Caco-2 (cell line): ENCODE data around the gene LMO7. TPM values are rescaled to one million over a fixed set of nuclear protein-coding genes. Genes with fewer than 3 reads are reported as not detected.

Experiments
- BruUV-seq: library from RNA; stranded (reverse); fragments of 400-500 nt; replicated peaks from 2 replicates; lab custom pipeline; 2021; lab: Mats Ljungman, UMichigan
- CTCF ChIA-PET: fragments of 300-600 bp; sonication (Branson Sonifier 250); formaldehyde crosslinking; loops from one replicate; lab custom pipeline; 2022; ENCODE audit warnings: antibody characterized with exemption; lab: Charles Lee
- POLR2A ChIA-PET: fragments of 300-600 bp; sonication (Branson Sonifier 250); formaldehyde crosslinking; loops from one replicate; lab custom pipeline; 2022; ENCODE audit warnings: antibody characterized with exemption; lab: Charles Lee
- DNase-seq, 2 experiments: peaks; one replicate each; pipeline versions ENCODE4 v3.0.0 to v3.0.0-alpha.2; 2020 to 2022
- H3K27me3 ChIP-seq: replicated peaks from 2 replicates; pipeline ENCODE4 v1.6.0; 2011; ENCODE audit warnings: low read length; ENCODE audit not compliant: control insufficient read depth, insufficient read depth
- H3K36me3 ChIP-seq: 2 replicates; pipeline ENCODE4 v1.5.1; 2011; ENCODE audit warnings: low read length; ENCODE audit not compliant: control insufficient read depth, insufficient read depth
- H3K4me1 ChIP-seq: fragments of 250-450 bp; sonication (Bioruptor Pico); 2 replicates; pipeline ENCODE4 v1.5.1; 2020; ENCODE audit warnings: mild to moderate bottlenecking
- H3K4me3 ChIP-seq: 2 replicates; pipeline ENCODE4 v1.5.1; 2011; ENCODE audit warnings: low read depth, mild to moderate bottlenecking, control low read depth, low read length
- H3K9me3 ChIP-seq: fragments of 250-450 bp; sonication (Bioruptor Pico); 2 replicates; pipeline ENCODE4 v1.5.1; 2020; ENCODE audit warnings: mild to moderate bottlenecking, moderate library complexity
- H3K27ac Mint-ChIP-seq: one replicate; pipeline ENCODE4 v1.8.0; 2022; ENCODE audit warnings: mixed read lengths; ENCODE audit not compliant: unreplicated experiment
- H3K27me3 Mint-ChIP-seq: one replicate; pipeline ENCODE4 v1.8.0; 2022; ENCODE audit warnings: mixed read lengths; ENCODE audit not compliant: insufficient read depth, unreplicated experiment
- H3K36me3 Mint-ChIP-seq: one replicate; pipeline ENCODE4 v1.8.0; 2022; ENCODE audit warnings: mild to moderate bottlenecking, mixed read lengths; ENCODE audit not compliant: insufficient read depth, unreplicated experiment
- H3K4me1 Mint-ChIP-seq: one replicate; pipeline ENCODE4 v1.8.0; 2022; ENCODE audit warnings: low read depth, mixed read lengths; ENCODE audit not compliant: unreplicated experiment
- H3K4me3 Mint-ChIP-seq: one replicate; pipeline ENCODE4 v1.8.0; 2022; ENCODE audit warnings: mild to moderate bottlenecking, moderate library complexity, mixed read lengths; ENCODE audit not compliant: unreplicated experiment
- H3K9me3 Mint-ChIP-seq: one replicate; pipeline ENCODE4 v1.8.0; 2022; ENCODE audit warnings: mixed read lengths; ENCODE audit not compliant: unreplicated experiment
- intact Hi-C: fragments of 100-400 bp; cut with micrococcal nuclease; formaldehyde crosslinking; loops from one replicate; pipeline ENCODE4 v1.10.0; 2022; ENCODE audit not compliant: unreplicated experiment
- total RNA-seq: library from RNA; stranded (reverse); gene quantifications from 2 replicates; pipeline ENCODE4 v1.2.3, GENCODE V29; 2022
- TF ChIP-seq, protein P1 (sequence below), 2 experiments: fragments of 200-600 bp in 1 of 2; IDR thresholded peaks; 1 replicate in 1 of 2; 2 replicates in 1 of 2; pipeline versions ENCODE4 v1.5.1 to v1.8.0; 2011 to 2022; ENCODE audit warnings: antibody characterized with exemption in 1 of 2, control low read depth in 1 of 2, inconsistent platforms in 1 of 2, low read depth in 1 of 2, low read length in 1 of 2, mild to moderate bottlenecking in 1 of 2, moderate library complexity in 1 of 2; ENCODE audit not compliant: insufficient read depth in 1 of 2, severe bottlenecking in 1 of 2, unreplicated experiment in 1 of 2

The LMO7 gene
- total RNA-seq, 1 experiment from 2014 or later, result 209 TPM

DNA sequence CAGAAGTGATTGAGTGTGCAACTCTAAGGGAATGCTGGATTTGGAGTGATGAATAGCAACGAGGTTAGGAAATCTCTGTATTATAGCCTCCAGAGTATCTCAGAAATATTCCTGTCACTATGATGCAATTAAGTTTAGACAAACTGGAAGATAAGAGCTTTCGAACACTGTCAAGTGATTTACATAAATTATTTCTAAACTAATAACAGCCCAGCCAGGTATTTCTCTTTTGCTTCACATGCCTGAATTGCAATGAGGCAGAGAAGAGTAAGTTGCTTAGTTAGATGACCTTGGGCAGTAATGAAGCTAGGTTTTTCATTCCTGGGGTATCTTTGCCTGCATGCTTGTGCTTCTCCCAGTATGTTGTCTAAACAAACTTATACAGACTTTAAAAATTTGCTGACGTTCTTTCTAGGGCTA is 134.5 kb downstream of the LMO7 start:
- Mint-ChIP-seq H3K4me3 (peak overlapping the region; percentile 25), H3K27ac (peak overlapping the region; percentile 20), H3K27me3 (no peaks in the 10 kb centered on the region), H3K36me3 (peaks cover 39% of the 10 kb centered on the region), H3K9me3 (peaks cover 15% of the 10 kb centered on the region), H3K4me1 (peaks cover 53% of the 10 kb centered on the region)
- CTCF ChIA-PET, result no interaction called here
- BruUV-seq, result no TSS peak
- Histone ChIP-seq H3K4me1 (peaks cover 82% of the 10 kb centered on the region), H3K27me3 (no peaks in the 10 kb centered on the region), H3K9me3 (no peaks in the 10 kb centered on the region), H3K36me3 (no peaks in the 10 kb centered on the region), H3K4me3 (no peak overlapping the region)
- intact Hi-C loops, result loop anchor here (1.0 kb wide), 2 partner anchors 8 to 22 kb away; no protein-coding TSS in a partner anchor
- TF ChIP-seq, protein P1, sequence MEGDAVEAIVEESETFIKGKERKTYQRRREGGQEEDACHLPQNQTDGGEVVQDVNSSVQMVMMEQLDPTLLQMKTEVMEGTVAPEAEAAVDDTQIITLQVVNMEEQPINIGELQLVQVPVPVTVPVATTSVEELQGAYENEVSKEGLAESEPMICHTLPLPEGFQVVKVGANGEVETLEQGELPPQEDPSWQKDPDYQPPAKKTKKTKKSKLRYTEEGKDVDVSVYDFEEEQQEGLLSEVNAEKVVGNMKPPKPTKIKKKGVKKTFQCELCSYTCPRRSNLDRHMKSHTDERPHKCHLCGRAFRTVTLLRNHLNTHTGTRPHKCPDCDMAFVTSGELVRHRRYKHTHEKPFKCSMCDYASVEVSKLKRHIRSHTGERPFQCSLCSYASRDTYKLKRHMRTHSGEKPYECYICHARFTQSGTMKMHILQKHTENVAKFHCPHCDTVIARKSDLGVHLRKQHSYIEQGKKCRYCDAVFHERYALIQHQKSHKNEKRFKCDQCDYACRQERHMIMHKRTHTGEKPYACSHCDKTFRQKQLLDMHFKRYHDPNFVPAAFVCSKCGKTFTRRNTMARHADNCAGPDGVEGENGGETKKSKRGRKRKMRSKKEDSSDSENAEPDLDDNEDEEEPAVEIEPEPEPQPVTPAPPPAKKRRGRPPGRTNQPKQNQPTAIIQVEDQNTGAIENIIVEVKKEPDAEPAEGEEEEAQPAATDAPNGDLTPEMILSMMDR (IDR thresholded peaks at IDR 0.05; ENCODE audit: insufficient read depth in 1 of 2, low read depth in 1 of 2, low read length in 1 of 2, severe bottlenecking in 1 of 2, unreplicated experiment in 1 of 2), result no peak
- DNase-seq, result no peak
- POLR2A ChIA-PET, result interaction anchor here (0.7 kb wide), 1 partner anchor 22 kb away, joined by 5 read pairs; no protein-coding TSS in a partner anchor

DNA sequence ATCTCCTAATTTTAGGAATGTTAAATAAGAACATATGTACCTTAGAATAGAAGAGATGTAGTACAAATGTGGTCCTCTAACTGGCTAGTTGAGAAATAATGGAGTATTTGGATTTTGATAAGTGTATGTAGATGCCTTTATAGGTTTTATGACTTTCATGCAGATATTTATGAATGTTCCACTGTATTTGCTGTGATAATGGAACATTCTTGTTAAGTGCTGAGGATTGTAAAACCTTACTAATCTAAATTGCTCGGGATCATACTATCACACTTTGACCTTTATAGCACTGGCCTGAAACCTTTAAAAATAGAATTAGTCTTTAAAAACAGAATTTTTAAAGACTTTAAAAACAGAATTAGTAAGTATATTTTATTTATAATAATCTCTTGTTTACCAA is 135.1 kb downstream of the LMO7 start:
- Histone ChIP-seq H3K9me3 (no peaks in the 10 kb centered on the region), H3K27me3 (no peaks in the 10 kb centered on the region), H3K4me3 (no peak overlapping the region), H3K36me3 (no peaks in the 10 kb centered on the region), H3K4me1 (peaks cover 79% of the 10 kb centered on the region)
- Mint-ChIP-seq H3K9me3 (peaks cover 15% of the 10 kb centered on the region), H3K27ac (no peak overlapping the region), H3K4me1 (peaks cover 48% of the 10 kb centered on the region), H3K27me3 (no peaks in the 10 kb centered on the region), H3K36me3 (peaks cover 38% of the 10 kb centered on the region), H3K4me3 (no peak overlapping the region)
- POLR2A ChIA-PET, result interaction anchor here (1.0 kb wide), 1 partner anchor 11 kb away, joined by 3 read pairs; no protein-coding TSS in a partner anchor
- no peak for DNase-seq
- TF ChIP-seq, protein P1 (IDR thresholded peaks at IDR 0.05; ENCODE audit: insufficient read depth in 1 of 2, low read depth in 1 of 2, low read length in 1 of 2, severe bottlenecking in 1 of 2, unreplicated experiment in 1 of 2), result no peak
- intact Hi-C loops, result loop anchor here (1.0 kb wide), 2 partner anchors 9 to 21 kb away; no protein-coding TSS in a partner anchor
- BruUV-seq, result no TSS peak
- CTCF ChIA-PET, result no interaction called here

DNA sequence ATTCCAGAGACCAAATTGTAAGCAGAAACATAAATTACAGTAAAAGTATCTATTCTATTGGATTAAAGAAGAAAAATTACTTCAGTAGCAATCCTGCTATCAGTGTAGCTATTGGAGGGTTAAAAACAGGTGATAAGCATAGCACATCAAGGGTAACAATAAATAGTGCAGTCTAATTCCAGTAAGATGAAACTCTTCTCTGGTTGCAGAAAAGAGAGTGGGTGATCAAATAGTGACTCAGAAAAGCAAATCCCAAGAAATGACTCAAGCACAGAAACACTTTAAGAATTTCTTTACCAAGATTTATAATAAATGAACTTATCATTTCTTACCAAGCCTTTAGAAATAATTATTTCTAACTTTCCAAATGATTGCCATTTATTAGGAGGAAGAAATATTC is 135.7 kb downstream of the LMO7 start:
- Histone ChIP-seq H3K9me3 (no peaks in the 10 kb centered on the region), H3K4me3 (no peak overlapping the region), H3K4me1 (peaks cover 76% of the 10 kb centered on the region), H3K27me3 (no peaks in the 10 kb centered on the region), H3K36me3 (no peaks in the 10 kb centered on the region)
- no peak for DNase-seq
- Mint-ChIP-seq H3K27ac (peak overlapping the region; percentile 13), H3K4me1 (peaks cover 44% of the 10 kb centered on the region), H3K4me3 (peak overlapping the region; percentile 25), H3K9me3 (peaks cover 15% of the 10 kb centered on the region), H3K27me3 (no peaks in the 10 kb centered on the region), H3K36me3 (peaks cover 38% of the 10 kb centered on the region)
- CTCF ChIA-PET, result no interaction called here
- BruUV-seq, result no TSS peak
- TF ChIP-seq, protein P1 (IDR thresholded peaks at IDR 0.05; ENCODE audit: insufficient read depth in 1 of 2, low read depth in 1 of 2, low read length in 1 of 2, severe bottlenecking in 1 of 2, unreplicated experiment in 1 of 2), result no peak
- intact Hi-C loops, result loop anchor here (1.0 kb wide), 2 partner anchors 10 to 20 kb away; no protein-coding TSS in a partner anchor
- POLR2A ChIA-PET, result interaction anchor here (1.0 kb wide), 1 partner anchor 12 kb away, joined by 3 read pairs; no protein-coding TSS in a partner anchor
